Measurements from ENCODE around the gene NPAS2.
A peak's percentile ranks its signal among the peaks of the same experiment; 100 is the strongest.

NPAS2 gene

DNA sequence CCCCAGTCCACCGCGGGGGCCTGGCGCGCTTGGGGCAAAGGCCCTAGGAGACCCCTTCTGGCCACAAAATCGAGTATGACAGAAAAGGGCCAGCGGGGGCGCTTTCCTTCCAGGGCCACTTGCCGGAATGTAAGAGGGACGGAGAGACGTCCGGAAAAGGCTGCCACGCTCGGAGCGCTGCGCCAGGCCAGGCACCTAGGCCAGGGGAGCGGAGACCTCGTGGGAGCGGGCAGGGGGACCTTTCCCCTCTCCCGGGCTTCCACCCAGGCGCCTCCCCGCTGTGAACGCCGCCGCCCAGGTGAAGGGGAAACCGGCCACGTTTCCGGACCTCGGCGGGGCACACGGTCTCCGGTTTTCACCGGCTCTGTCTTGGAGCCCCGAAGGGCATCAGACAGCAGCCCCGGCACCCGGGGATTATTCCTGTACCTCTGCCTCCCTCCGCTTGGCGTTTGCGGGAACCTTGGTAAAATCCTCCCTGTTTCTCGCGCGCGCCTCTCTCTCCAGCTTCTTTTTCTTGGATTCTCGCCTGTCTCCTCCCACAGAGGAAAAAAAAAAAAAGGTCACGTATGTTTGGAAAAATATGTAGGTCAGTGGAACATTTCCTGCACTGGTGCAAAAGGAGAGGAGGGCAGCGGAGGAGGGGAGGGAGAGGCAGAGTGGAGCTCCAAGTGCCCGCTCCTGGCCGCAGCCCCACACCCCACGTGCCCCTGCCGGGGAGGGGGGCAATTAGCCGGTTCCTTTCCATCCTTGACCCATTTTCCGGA is 1.2 kb upstream of the NPAS2 start:
- peak; percentile 27 for DNase-seq (ENCODE audit: low spot score)
- in situ Hi-C loops (cut with MboI; ENCODE audit: low pct_unique_long_range_greater_than_20kb, low sequenced_read_pairs, unreplicated experiment): no loop called here
- no peak for TF ChIP-seq CTCF (IDR thresholded peaks at IDR 0.05; ENCODE audit: extremely low read depth, insufficient read depth, missing control alignments)

DNA sequence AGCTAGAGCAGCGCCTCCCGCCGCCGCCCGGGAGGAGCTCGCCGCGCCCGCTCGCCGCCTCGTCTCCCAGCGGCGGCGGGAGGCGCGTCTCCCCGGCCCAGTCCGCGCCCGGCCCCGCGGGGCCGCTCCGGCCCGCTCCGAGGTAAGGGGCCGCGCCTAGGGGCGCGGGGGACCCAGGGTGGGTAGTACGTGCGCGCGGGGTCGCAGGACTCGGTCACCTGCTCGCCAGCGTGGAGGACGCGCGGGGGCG is 259 bp downstream of the NPAS2 start:
- TF ChIP-seq CTCF (IDR thresholded peaks at IDR 0.05; ENCODE audit: extremely low read depth, insufficient read depth, missing control alignments): no peak
- no peak for DNase-seq (ENCODE audit: low spot score)
- in situ Hi-C loops (cut with MboI; ENCODE audit: low pct_unique_long_range_greater_than_20kb, low sequenced_read_pairs, unreplicated experiment): no loop called here

DNA sequence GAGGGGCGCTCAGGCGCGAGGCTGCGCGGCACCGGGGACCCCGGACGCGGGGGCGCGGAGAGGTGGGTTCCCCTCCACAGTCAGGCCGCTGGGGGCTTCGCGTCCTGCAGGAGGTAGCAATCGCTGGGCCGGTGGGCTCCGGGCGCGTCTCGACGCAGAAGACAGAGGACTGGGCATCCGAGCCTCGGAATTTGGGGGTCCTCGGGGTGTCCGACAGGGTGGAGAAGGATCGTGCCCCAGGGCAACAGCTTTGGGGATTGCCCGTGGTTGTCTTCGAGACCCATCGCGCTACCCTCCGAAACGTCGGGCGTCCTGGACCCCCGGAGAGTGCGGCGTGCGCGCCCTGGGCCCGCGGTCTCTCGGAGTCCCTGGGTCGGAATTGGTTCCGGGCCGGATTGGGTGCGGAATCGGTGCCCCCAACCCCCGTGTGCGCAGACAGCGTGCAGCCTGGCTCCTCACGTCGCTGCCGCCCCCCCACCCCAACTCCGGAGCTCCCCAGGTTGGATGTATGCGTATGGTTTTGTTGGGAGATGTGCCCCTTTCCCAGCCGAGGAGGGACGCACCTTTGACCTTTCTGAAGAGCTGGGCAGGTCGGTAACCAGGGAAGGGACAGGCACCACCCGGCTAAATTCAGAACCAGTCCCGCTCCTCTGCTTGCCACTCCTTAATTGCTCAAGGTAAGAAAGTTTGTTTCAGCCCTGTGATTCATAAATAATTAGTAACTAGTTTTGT is 750 bp downstream of the NPAS2 start:
- in situ Hi-C loops (cut with MboI; ENCODE audit: low pct_unique_long_range_greater_than_20kb, low sequenced_read_pairs, unreplicated experiment): no loop called here
- DNase-seq (ENCODE audit: low spot score): peak; percentile 27
- TF ChIP-seq CTCF (IDR thresholded peaks at IDR 0.05; ENCODE audit: extremely low read depth, insufficient read depth, missing control alignments): no peak

DNA sequence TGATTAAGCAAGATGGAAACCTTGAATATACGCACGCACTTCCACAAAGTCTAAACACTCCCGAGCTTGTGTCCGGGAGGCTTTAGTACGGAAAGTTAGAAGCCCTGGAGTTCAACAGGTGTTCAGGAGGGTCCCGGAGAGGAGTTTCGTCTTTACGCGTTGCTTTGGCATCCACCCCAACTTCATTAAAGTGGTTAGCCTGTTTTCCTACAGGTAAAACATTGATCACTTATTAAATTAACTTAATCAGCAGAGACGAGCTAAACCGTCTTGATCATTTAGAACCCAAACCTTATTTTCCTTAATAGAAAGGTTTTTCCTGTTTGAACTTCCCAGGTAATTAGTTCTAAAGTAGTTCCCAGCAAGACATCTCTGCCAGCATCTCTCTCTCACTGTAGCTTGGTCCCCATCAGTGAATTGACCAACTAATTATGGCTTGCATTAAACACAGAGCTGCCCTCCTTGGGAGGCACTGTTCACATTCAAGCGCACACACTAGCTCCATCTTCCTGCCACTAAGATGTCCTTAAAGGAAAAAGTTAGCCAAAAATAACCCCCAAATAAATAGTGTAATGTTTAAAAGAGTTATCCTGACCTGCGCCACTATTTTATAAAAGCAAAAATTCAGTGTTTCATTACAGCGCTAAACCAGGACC is 1.4 kb downstream of the NPAS2 start:
- peak; percentile 25 for DNase-seq (ENCODE audit: low spot score)
- no peak for TF ChIP-seq CTCF (IDR thresholded peaks at IDR 0.05; ENCODE audit: extremely low read depth, insufficient read depth, missing control alignments)
- in situ Hi-C loops (cut with MboI; ENCODE audit: low pct_unique_long_range_greater_than_20kb, low sequenced_read_pairs, unreplicated experiment): no loop called here

GRCh38 chr2:100821911-100822265 is 1.9 kb downstream of the NPAS2 start:
- TF ChIP-seq CTCF (IDR thresholded peaks at IDR 0.05; ENCODE audit: extremely low read depth, insufficient read depth, missing control alignments): no peak
- in situ Hi-C loops (cut with MboI; ENCODE audit: low pct_unique_long_range_greater_than_20kb, low sequenced_read_pairs, unreplicated experiment): no loop called here

GRCh38 chr2:100822587-100823248 is 2.8 kb downstream of the NPAS2 start:
- no peak for DNase-seq (ENCODE audit: low spot score)
- TF ChIP-seq CTCF (IDR thresholded peaks at IDR 0.05; ENCODE audit: extremely low read depth, insufficient read depth, missing control alignments): no peak
- in situ Hi-C loops (cut with MboI; ENCODE audit: low pct_unique_long_range_greater_than_20kb, low sequenced_read_pairs, unreplicated experiment): no loop called here

More at GRCh38 chr2:100821911-100822265, 1.9 kb downstream of the NPAS2 start:
- no peak for DNase-seq (ENCODE audit: low spot score)

Measured in GM13977 (cell line).